K562 (cell line): ENCODE data around the gene CNPY4. TPM values are rescaled to one million over a fixed set of nuclear protein-coding genes. Genes with fewer than 3 reads are reported as not detected.

ENCODE experiments used
- ATAC-seq: fragments of 200-7000 bp; cut with Tn5 transposase; 3 replicates; pipeline ENCODE4 v1.9.1; 2020; ENCODE audit warnings: moderate library complexity
- BruUV-seq: library from RNA; stranded (reverse); fragments of 400-500 nt; replicated peaks from 2 replicates; lab custom pipeline; 2021; lab: Mats Ljungman, UMichigan
- CTCF ChIA-PET: fragments of 300-600 bp; formaldehyde crosslinking; extraction: SDS; loops from one replicate; lab custom pipeline; 2021; ENCODE audit warnings: low intra/inter-chr PET ratio; lab: Yijun Ruan, JAX
- POLR2A ChIA-PET: fragments of 300-600, 350-650 bp; sonication (Branson Sonifier 250); formaldehyde crosslinking; extraction: SDS; loops from one replicate; lab custom pipeline; 2021; ENCODE audit warnings: antibody characterized with exemption, inconsistent platforms; lab: Yijun Ruan, JAX
- DNase-seq, 4 experiments: peaks; one replicate each; pipeline versions ENCODE4 v3.0.0 to v3.0.0-alpha.2; 2011 to 2018; ENCODE audit warnings: low spot score in 3 of 4, mixed read lengths in 3 of 4; ENCODE audit errors: extremely low read depth in 1 of 4
- FAIRE-seq: peaks from 2 replicates; lab custom pipeline; 2011; peaks lifted over from hg19 to GRCh38; lab: Jason Lieb, UNC
- H2AFZ ChIP-seq: 2 replicates; pipeline ENCODE4 v1.6.0; 2011; ENCODE audit warnings: low read depth, low read length, control low read depth, inconsistent platforms
- H3K27ac ChIP-seq: fragments of 200-600 bp; 3 replicates; pipeline ENCODE4 v1.8.0; 2011; ENCODE audit warnings: low read depth, mild to moderate bottlenecking, control low read depth, inconsistent platforms, low read length, moderate library complexity, mixed read lengths; ENCODE audit errors: extremely low read depth
- H3K27me3 ChIP-seq, 2 experiments: fragments of 300-600 bp in 1 of 2; 2 replicates in 1 of 2; 3 replicates in 1 of 2; pipeline versions ENCODE4 v1.6.0 to v1.8.0; 2011; ENCODE audit warnings: inconsistent platforms in 2 of 2, low read length in 2 of 2, mild to moderate bottlenecking in 1 of 2, mixed read lengths in 1 of 2, moderate library complexity in 1 of 2; ENCODE audit not compliant: control insufficient read depth in 2 of 2, insufficient read depth in 2 of 2
- H3K36me3 ChIP-seq: fragments of 300-600 bp; 3 replicates; pipeline ENCODE4 v1.8.0; 2011; ENCODE audit warnings: mild to moderate bottlenecking, low read length, inconsistent platforms; ENCODE audit not compliant: control insufficient read depth, insufficient read depth
- H3K4me1 ChIP-seq, 2 experiments: fragments of 200-600 bp in 1 of 2; replicated peaks in 1 of 2; 2 replicates in 1 of 2; 3 replicates in 1 of 2; pipeline versions ENCODE4 v1.5.1 to v1.8.0; 2011; ENCODE audit warnings: inconsistent platforms in 2 of 2, low read length in 2 of 2, mild to moderate bottlenecking in 1 of 2, mixed read lengths in 1 of 2, moderate library complexity in 1 of 2; ENCODE audit not compliant: control insufficient read depth in 2 of 2, insufficient read depth in 2 of 2
- H3K4me2 ChIP-seq: 2 replicates; pipeline ENCODE4 v1.6.1; 2011; ENCODE audit warnings: low read length, control low read depth, inconsistent platforms, mixed read lengths; ENCODE audit not compliant: insufficient read depth
- H3K4me3 ChIP-seq: fragments of 200-600 bp; sonication (generic), shearing (Covaris generic); 2 replicates; pipeline ENCODE4 v1.5.1; 2016; ENCODE audit warnings: control low read depth, inconsistent platforms
- H3K79me2 ChIP-seq: fragments of 200-600 bp; 3 replicates; pipeline ENCODE4 v1.8.0; 2011; ENCODE audit warnings: low read length, inconsistent platforms; ENCODE audit not compliant: control insufficient read depth, insufficient read depth
- H3K9ac ChIP-seq, 2 experiments: 2 replicates each; pipeline versions ENCODE4 v1.6.0 to v1.6.1; 2011; ENCODE audit warnings: low read depth in 2 of 2, low read length in 2 of 2, control low read depth in 1 of 2, inconsistent platforms in 1 of 2, mild to moderate bottlenecking in 1 of 2, mixed read lengths in 1 of 2; ENCODE audit not compliant: insufficient read depth in 1 of 2
- H3K9me1 ChIP-seq: one replicate; pipeline ENCODE4 v1.6.0; 2011; ENCODE audit warnings: inconsistent platforms, mild to moderate bottlenecking, low read length, moderate library complexity; ENCODE audit not compliant: control insufficient read depth, insufficient read depth
- H3K9me3 ChIP-seq: replicated peaks from 2 replicates; pipeline ENCODE4 v1.5.1; 2011; ENCODE audit warnings: low read depth, low read length, inconsistent platforms; ENCODE audit not compliant: control insufficient read depth, insufficient read depth
- H4K20me1 ChIP-seq: replicated peaks from 2 replicates; pipeline ENCODE4 v1.6.1; 2011; ENCODE audit warnings: low read length, inconsistent platforms, mixed read lengths; ENCODE audit not compliant: control insufficient read depth, insufficient read depth
- ATF2 ChIP-seq: sonication (generic); formaldehyde crosslinking; IDR thresholded peaks from 2 replicates; pipeline ENCODE4 v1.8.1; 2022; ENCODE audit warnings: missing genetic modification reagents
- CBFA2T3 ChIP-seq: fragments of 450-650 bp; IDR thresholded peaks from 2 replicates; pipeline ENCODE4 v1.6.1; 2017
- CHD2 ChIP-seq: IDR thresholded peaks from 2 replicates; pipeline ENCODE4 v1.6.1; 2011; ENCODE audit warnings: low read depth, low read length
- FOXJ2 ChIP-seq: fragments of 200-800 bp; sonication (Bioruptor generic); IDR thresholded peaks from 2 replicates; pipeline ENCODE4 v1.6.1; 2016; ENCODE audit warnings: missing genetic modification characterization, missing compliant biosample characterization
- FOXK2 ChIP-seq, 2 experiments: fragments of 450-650 bp; IDR thresholded peaks in 1 of 2; conservative IDR thresholded peaks in 1 of 2; 2 replicates each; pipeline ENCODE4 v1.6.1; 2016; ENCODE audit warnings: low read depth in 2 of 2, mild to moderate bottlenecking in 1 of 2
- HDAC2 ChIP-seq: fragments of 450-650 bp; IDR thresholded peaks from 2 replicates; pipeline ENCODE4 v1.6.1; 2016; ENCODE audit warnings: mild to moderate bottlenecking
- MXI1 ChIP-seq: IDR thresholded peaks from 2 replicates; pipeline ENCODE4 v1.6.1; 2011; ENCODE audit warnings: low read depth, mild to moderate bottlenecking, improper control_type of control experiment, low read length
- NFE2 ChIP-seq: IDR thresholded peaks from 2 replicates; pipeline ENCODE4 v1.6.1; 2014; ENCODE audit warnings: antibody characterized with exemption, low read depth
- NFRKB ChIP-seq: fragments of 450-650 bp; IDR thresholded peaks from 2 replicates; pipeline ENCODE4 v1.6.1; 2016; ENCODE audit warnings: low read depth
- NONO ChIP-seq, 2 experiments: fragments of 200-400 bp in 1 of 2; fragments of 450-650 bp in 1 of 2; formaldehyde crosslinking in 1 of 2; IDR thresholded peaks; 2 replicates each; pipeline ENCODE4 v1.6.1; 2017; ENCODE audit warnings: low read depth in 2 of 2, mild to moderate bottlenecking in 2 of 2, moderate library complexity in 2 of 2, low read length in 1 of 2
- SPI1 ChIP-seq: IDR thresholded peaks from 2 replicates; pipeline ENCODE4 v1.6.1; 2011; ENCODE audit warnings: low read depth, low read length, control low read depth, borderline replicate concordance
- ZNF584 ChIP-seq: fragments of 200-800 bp; sonication (Bioruptor generic); IDR thresholded peaks from 2 replicates; pipeline ENCODE4 v1.6.1; 2016; ENCODE audit warnings: low read depth, mild to moderate bottlenecking, missing genetic modification characterization, missing compliant biosample characterization
- ZNF668 ChIP-seq: fragments of 250-450 bp; sonication (Bioruptor Pico); IDR thresholded peaks from 2 replicates; pipeline ENCODE4 v1.8.0; 2022; ENCODE audit warnings: mild to moderate bottlenecking, inconsistent platforms
- WGBS: fragments of 100-300 bp; shearing (Covaris generic); methylation state at CpG from one replicate; pipeline ENCODE4 v1.1.6; 2016; ENCODE audit warnings: low coverage, mixed read lengths; ENCODE audit not compliant: insufficient coverage; ENCODE audit errors: missing lambda C conversion rate; 5-methylcytosine and 5-hydroxymethylcytosine counted together
- in situ Hi-C: fragments of 300-500 bp; cut with MboI; formaldehyde crosslinking; loops from 4 replicates; pipeline ENCODE4 v1.15.0; 2018; ENCODE audit warnings: inconsistent platforms, mixed read lengths
- intact Hi-C: fragments of 100-400 bp; cut with micrococcal nuclease; formaldehyde crosslinking; loops from 2 replicates; pipeline ENCODE4 v1.14.2; 2022
- polyA plus RNA-seq, 8 experiments: library from polyadenylated mRNA; depleted of rRNA in 4 of 8; stranded (reverse) in 5 of 8; unstranded in 3 of 8; fragments of >200 nt; fragmentation: Nextera tagmentation in 2 of 8; fragmentation: Illumina TruSeq in 1 of 8; extraction: Ambion mirVana in 2 of 8; extraction: Trizol in 1 of 8; gene quantifications; 2 replicates each; pipeline versions ENCODE4 v1.2.1 to v1.2.3, GENCODE V29; 2011 to 2014; ENCODE audit warnings: inconsistent platforms in 1 of 8, missing spikeins in 1 of 8
- total RNA-seq, 7 experiments: library from RNA; depleted of rRNA in 6 of 7; stranded (reverse); fragments of >200 nt in 6 of 7; fragmentation: Illumina TruSeq in 2 of 7; extraction: Trizol in 2 of 7; gene quantifications; 2 replicates each; pipeline versions ENCODE4 v1.2.1 to v1.2.3, GENCODE V29; 2011 to 2021; ENCODE audit warnings: low replicate concordance in 1 of 7
- TF ChIP-seq, protein P1 (sequence below): fragments of 250-450 bp; sonication (Bioruptor Pico); IDR thresholded peaks from 2 replicates; pipeline ENCODE4 v1.4.0; 2020; ENCODE audit warnings: mild to moderate bottlenecking, moderate library complexity

CNPY4 gene
- total and polyA plus RNA-seq, 9 of the 15 experiments (the other 6 are each of a cell fraction or from before 2014, with no cell fraction given): 1.9 to 11.2 (median 7.0) TPM

GRCh38 chr7:100124301-100125230 is 5.1 kb downstream of the CNPY4 start:
- DNase-seq (peak; percentile 48 to 80 (median 63)), ATAC-seq (peak; percentile 33), FAIRE-seq (peak; percentile 77)
- H4K20me1 ChIP-seq: 0 out of 2 replicates have a peak, but pooled peaks cover 3% of the 10 kb centered on the region
- peak overlapping the region; percentile 80 for H3K27ac ChIP-seq
- H3K9ac ChIP-seq: peak overlapping the region; percentile 61 to 69; a peak in 3 of 4 replicates
- ChIA-PET CTCF (no interaction called here), POLR2A (interaction anchor here (0.6 to 5.7 kb wide), 23 partner anchors 9 to 877 kb away, joined by 3 to 45 read pairs (median 3); partner anchors contain the start of genes AP4M1, COPS6, MCM7 and MEPCE)
- H3K4me1 ChIP-seq: peaks cover 42 to 70% of the 10 kb centered on the region in 2 experiments
- no peaks in the 10 kb centered on the region for H3K9me1 ChIP-seq
- H3K9me3 ChIP-seq: no peaks in the 10 kb centered on the region
- no peaks in the 10 kb centered on the region for H3K36me3 ChIP-seq
- 50% methylated on average over 4 of the region's 4 CpGs for WGBS
- no peak overlapping the region for H2AFZ ChIP-seq
- in situ Hi-C loops (loop anchor here (5.0 kb wide), 2 partner anchors 132 to 207 kb away; partner anchors contain the start of gene TRIM4), intact Hi-C loops (loop anchor here (5.0 kb wide), 2 partner anchors 77 to 147 kb away; partner anchors contain the start of genes AZGP1 and ZSCAN21)
- H3K27me3 ChIP-seq: no peaks in the 10 kb centered on the region
- peaks cover 29% of the 10 kb centered on the region for H3K79me2 ChIP-seq
- BruUV-seq: no TSS peak
- no peak overlapping the region; the same call in 1 of the 2 replicates for H3K4me3 ChIP-seq
- H3K4me2 ChIP-seq: peak overlapping the region; percentile 74
- TF ChIP-seq NONO (IDR thresholded peaks at IDR 0.05; ENCODE audit: low read depth in 2 of 2, low read length in 1 of 2) (no peak), CBFA2T3 (0 out of 2 replicates have a peak, but pooled peaks have one; percentile 5), MXI1 (no peak), SPI1 (peak; percentile 18; the same call in 1 of the 2 replicates), HDAC2 (peak; percentile 17; the same call in 1 of the 2 replicates), FOXJ2 (no peak), ZNF584 (0 out of 2 replicates have a peak, but pooled peaks have one; percentile 22), NFE2 (peak; percentile 55), FOXK2 (conservative IDR thresholded peaks at IDR 0.05 in 1 of 2, IDR thresholded peaks at IDR 0.05 in 1 of 2; ENCODE audit: low read depth in 2 of 2) (peak; percentile 29 to 57; a peak in 2 of 4 replicates), NFRKB (peak; percentile 9; the same call in 1 of the 2 replicates), CHD2 (no peak), ZNF668 (CRISPR knock-in tag) (0 out of 2 replicates have a peak, but pooled peaks have one; percentile 54), ATF2 (no peak)
- TF ChIP-seq, protein P1, sequence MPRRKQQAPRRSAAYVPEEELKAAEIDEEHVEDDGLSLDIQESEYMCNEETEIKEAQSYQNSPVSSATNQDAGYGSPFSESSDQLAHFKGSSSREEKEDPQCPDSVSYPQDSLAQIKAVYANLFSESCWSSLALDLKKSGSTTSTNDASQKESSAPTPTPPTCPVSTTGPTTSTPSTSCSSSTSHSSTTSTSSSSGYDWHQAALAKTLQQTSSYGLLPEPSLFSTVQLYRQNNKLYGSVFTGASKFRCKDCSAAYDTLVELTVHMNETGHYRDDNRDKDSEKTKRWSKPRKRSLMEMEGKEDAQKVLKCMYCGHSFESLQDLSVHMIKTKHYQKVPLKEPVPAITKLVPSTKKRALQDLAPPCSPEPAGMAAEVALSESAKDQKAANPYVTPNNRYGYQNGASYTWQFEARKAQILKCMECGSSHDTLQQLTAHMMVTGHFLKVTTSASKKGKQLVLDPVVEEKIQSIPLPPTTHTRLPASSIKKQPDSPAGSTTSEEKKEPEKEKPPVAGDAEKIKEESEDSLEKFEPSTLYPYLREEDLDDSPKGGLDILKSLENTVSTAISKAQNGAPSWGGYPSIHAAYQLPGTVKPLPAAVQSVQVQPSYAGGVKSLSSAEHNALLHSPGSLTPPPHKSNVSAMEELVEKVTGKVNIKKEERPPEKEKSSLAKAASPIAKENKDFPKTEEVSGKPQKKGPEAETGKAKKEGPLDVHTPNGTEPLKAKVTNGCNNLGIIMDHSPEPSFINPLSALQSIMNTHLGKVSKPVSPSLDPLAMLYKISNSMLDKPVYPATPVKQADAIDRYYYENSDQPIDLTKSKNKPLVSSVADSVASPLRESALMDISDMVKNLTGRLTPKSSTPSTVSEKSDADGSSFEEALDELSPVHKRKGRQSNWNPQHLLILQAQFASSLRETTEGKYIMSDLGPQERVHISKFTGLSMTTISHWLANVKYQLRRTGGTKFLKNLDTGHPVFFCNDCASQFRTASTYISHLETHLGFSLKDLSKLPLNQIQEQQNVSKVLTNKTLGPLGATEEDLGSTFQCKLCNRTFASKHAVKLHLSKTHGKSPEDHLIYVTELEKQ (CRISPR knock-in tag): no peak
